Smooth muscle cell (in vitro differentiated cells): ENCODE results near the gene DDX47. TPM values are rescaled to one million over a fixed set of nuclear protein-coding genes. Genes with fewer than 3 reads are reported as not detected.
A peak's percentile ranks its signal among the peaks of the same experiment; 100 is the strongest.

Experiments
- DNase-seq: peaks from one replicate; lab custom pipeline; 2025; ENCODE audit not compliant: unreplicated experiment; lab: John Stamatoyannopoulos, UW
- H2AFZ ChIP-seq: fragments of 200-600 bp; sonication (generic); 2 replicates; pipeline ENCODE4 v1.6.0; 2016; ENCODE audit warnings: antibody characterized with exemption, low read depth, mild to moderate bottlenecking
- H3F3A ChIP-seq: fragments of 200-600 bp; sonication (generic); 2 replicates; pipeline ENCODE4 v1.6.0; 2017; ENCODE audit warnings: antibody characterized with exemption, low read depth
- H3K27ac ChIP-seq: fragments of 200-600 bp; sonication (generic); 2 replicates; pipeline ENCODE4 v1.5.1; 2016; ENCODE audit warnings: low read depth, mild to moderate bottlenecking
- H3K27me3 ChIP-seq: fragments of 200-600 bp; sonication (generic); 2 replicates; pipeline ENCODE4 v1.6.1; 2016; ENCODE audit warnings: low read depth, mild to moderate bottlenecking
- H3K36me3 ChIP-seq: fragments of 200-600 bp; sonication (generic); 2 replicates; pipeline ENCODE4 v1.5.1; 2016; ENCODE audit warnings: low read depth
- H3K4me1 ChIP-seq: fragments of 200-600 bp; sonication (generic); 2 replicates; pipeline ENCODE4 v1.5.1; 2016; ENCODE audit warnings: low read depth
- H3K4me2 ChIP-seq: fragments of 200-600 bp; sonication (generic); 2 replicates; pipeline ENCODE4 v1.6.0; 2016; ENCODE audit warnings: mild to moderate bottlenecking
- H3K4me3 ChIP-seq: fragments of 200-600 bp; sonication (generic); 2 replicates; pipeline ENCODE4 v1.5.1; 2016; ENCODE audit warnings: mild to moderate bottlenecking
- H3K79me2 ChIP-seq: fragments of 200-600 bp; sonication (generic); 2 replicates; pipeline ENCODE4 v1.6.0; 2016; ENCODE audit warnings: low read depth, mild to moderate bottlenecking
- H3K9ac ChIP-seq: fragments of 200-600 bp; sonication (generic); 2 replicates; pipeline ENCODE4 v1.6.0; 2016; ENCODE audit warnings: low read depth
- H3K9me3 ChIP-seq: fragments of 200-600 bp; sonication (generic); replicated peaks from 2 replicates; pipeline ENCODE4 v1.5.1; 2016; ENCODE audit warnings: low read depth
- H4K20me1 ChIP-seq: fragments of 200-600 bp; sonication (generic); 2 replicates; pipeline ENCODE4 v1.6.0; 2016; ENCODE audit warnings: low read depth
- WGBS: methylation state at CpG from one replicate; pipeline ENCODE4 v1.1.7; 2016; ENCODE audit warnings: low lambda C conversion rate; 5-methylcytosine and 5-hydroxymethylcytosine counted together
- polyA plus RNA-seq: library from polyadenylated mRNA; unstranded; fragments of >200 nt; fragmentation: Nextera tagmentation; extraction: Ambion mirVana; gene quantifications from 2 replicates; pipeline ENCODE4 v1.2.1, GENCODE V29; 2016
- total RNA-seq: library from RNA; depleted of rRNA; stranded (reverse); fragments of >200 nt; gene quantifications from 2 replicates; pipeline ENCODE4 v1.2.3, GENCODE V29; 2014
- TF ChIP-seq, protein P1 (sequence below): fragments of 200-600 bp; sonication (generic); IDR thresholded peaks from 2 replicates; pipeline ENCODE4 v1.5.1; 2017; ENCODE audit warnings: borderline replicate concordance, mild to moderate bottlenecking, antibody characterized with exemption; ENCODE audit not compliant: insufficient read depth, poor library complexity, severe bottlenecking

Gene DDX47
- total RNA-seq (82.8 and 95.6 TPM in 2 replicates), polyA plus RNA-seq (61.8 and 63.3 TPM in 2 replicates)

DNA sequence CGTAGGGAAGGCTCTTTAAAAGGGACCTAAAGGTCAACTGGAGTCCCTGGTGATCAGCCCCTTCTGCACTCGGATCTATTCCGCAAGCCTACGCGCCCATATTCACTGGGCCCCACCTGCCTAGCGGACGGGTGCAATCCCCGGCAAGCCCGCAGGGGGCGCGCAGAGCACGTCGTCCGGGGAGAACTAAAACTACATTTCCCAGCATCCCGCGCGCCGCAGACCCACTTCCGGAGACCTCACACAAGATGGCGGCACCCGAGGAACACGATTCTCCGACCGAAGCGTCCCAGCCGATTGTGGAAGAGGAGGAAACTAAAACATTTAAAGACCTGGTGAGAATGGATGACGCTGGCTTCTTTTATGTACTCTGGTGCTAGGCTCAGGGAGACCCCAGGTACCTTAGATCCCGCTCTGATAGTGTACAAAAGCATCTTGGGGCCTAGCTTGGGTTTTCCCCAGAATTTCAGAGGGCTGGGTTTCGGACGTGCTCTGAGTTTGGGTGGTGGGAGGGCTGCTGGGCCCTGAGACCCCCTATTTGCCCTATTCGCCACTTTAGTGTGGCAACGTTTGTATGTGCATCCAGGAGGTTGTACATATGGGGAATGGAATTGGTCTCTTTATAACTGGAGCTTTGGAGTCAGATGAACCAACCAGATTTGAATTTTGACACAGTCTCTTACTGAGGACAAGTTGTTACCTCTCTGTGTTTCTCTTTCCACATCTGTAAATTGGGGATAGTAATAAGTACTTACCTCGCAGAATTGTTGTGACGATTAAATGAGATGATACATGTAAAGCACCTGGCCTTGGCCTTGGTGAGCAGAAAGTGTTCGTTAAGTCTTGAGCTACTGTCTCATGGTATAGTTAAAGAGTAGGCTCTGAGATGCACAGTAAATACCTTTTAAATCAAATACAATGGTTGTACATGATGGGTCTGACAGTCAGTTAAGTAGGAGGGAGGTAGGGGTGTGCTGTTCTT, at the start of gene DDX47:
TSS of gene DDX47 (plus strand) at position 227 of the 982 bp plus-strand sequence. CDS start at position 249, 22 bp downstream.
- Histone ChIP-seq H3F3A (peaks cover 3% of the 10 kb centered on the region), H3K36me3 (no peaks in the 10 kb centered on the region), H3K9ac (peak within 1 kb of the TSS; percentile 96), H3K9me3 (no peaks in the 10 kb centered on the region), H4K20me1 (no peaks in the 10 kb centered on the region), H3K4me1 (peaks cover 8% of the 10 kb centered on the region), H3K27me3 (no peaks in the 10 kb centered on the region), H3K4me2 (peak within 1 kb of the TSS; percentile 95), H3K79me2 (peaks cover 48% of the 10 kb centered on the region), H3K27ac (peak within 1 kb of the TSS; percentile 83), H3K4me3 (peak within 1 kb of the TSS; percentile 86), H2AFZ (peak within 1 kb of the TSS; percentile 81)
- DNase-seq, result peak; percentile 87
- TF ChIP-seq, protein P1, sequence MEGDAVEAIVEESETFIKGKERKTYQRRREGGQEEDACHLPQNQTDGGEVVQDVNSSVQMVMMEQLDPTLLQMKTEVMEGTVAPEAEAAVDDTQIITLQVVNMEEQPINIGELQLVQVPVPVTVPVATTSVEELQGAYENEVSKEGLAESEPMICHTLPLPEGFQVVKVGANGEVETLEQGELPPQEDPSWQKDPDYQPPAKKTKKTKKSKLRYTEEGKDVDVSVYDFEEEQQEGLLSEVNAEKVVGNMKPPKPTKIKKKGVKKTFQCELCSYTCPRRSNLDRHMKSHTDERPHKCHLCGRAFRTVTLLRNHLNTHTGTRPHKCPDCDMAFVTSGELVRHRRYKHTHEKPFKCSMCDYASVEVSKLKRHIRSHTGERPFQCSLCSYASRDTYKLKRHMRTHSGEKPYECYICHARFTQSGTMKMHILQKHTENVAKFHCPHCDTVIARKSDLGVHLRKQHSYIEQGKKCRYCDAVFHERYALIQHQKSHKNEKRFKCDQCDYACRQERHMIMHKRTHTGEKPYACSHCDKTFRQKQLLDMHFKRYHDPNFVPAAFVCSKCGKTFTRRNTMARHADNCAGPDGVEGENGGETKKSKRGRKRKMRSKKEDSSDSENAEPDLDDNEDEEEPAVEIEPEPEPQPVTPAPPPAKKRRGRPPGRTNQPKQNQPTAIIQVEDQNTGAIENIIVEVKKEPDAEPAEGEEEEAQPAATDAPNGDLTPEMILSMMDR, result peak; percentile 89
- 3% methylated on average over 33 of the region's 35 CpGs for WGBS

DNA sequence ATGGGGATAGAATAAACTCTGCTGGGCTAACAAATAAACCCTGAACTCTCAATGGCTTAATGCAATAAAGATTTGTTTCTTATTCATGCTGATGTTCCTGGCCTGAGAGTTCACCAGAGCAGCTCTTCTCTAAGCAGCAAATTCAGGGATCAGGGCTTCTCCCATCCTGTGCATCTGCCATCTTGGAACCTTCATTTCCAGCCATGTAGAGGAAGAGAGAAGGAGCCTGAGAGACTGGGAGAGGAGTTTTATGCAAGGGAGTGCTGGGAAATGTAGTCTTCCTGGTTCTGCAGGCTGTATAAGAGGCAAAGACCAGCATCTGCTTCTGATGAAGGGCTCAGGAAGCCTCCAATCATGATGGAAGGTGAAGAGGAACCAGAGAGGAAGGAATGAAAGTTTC, 48.3 kb upstream of the DDX47 start:
- DNase-seq, result no peak
- TF ChIP-seq, protein P1, result no peak
- Histone ChIP-seq H3K4me2 (no peak overlapping the region), H3K9me3 (no peaks in the 10 kb centered on the region), H3K4me3 (no peak overlapping the region), H3K79me2 (no peaks in the 10 kb centered on the region), H3K27ac (no peak overlapping the region), H3K36me3 (no peaks in the 10 kb centered on the region), H3K9ac (no peak overlapping the region), H2AFZ (no peak overlapping the region), H3K27me3 (no peaks in the 10 kb centered on the region), H3F3A (no peaks in the 10 kb centered on the region), H4K20me1 (no peaks in the 10 kb centered on the region), H3K4me1 (no peaks in the 10 kb centered on the region)

DNA sequence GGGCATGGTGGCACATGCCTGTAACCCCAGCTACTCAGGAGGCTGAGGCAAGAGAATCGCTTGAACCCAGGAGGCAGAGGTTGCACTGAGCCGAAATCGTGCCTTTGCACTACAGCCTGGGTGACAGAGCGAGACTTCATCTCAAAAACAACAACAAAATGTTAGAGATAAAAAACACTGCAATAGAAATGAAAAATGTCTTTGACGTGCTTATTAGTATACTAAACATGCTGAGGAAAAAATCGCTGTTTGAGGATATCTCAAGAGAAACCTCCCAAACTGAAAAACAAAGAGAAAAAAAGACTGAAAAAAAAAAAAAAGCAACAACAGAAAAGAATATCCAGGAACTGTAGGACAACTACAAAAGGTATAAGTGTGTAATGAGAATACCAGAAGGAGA, 42.9 kb upstream of the DDX47 start:
- no peaks in the 10 kb centered on the region for H3K36me3 ChIP-seq
- H3K4me1 ChIP-seq, result no peaks in the 10 kb centered on the region
- H3K9me3 ChIP-seq, result no peaks in the 10 kb centered on the region
- H2AFZ ChIP-seq, result no peak overlapping the region
- no peaks in the 10 kb centered on the region for H4K20me1 ChIP-seq
- no peaks in the 10 kb centered on the region for H3K27me3 ChIP-seq
- DNase-seq, result no peak
- no peak overlapping the region for H3K4me3 ChIP-seq
- WGBS, result 95% methylated on average over 6 of the region's 6 CpGs
- no peak overlapping the region for H3K9ac ChIP-seq
- H3K4me2 ChIP-seq, result no peak overlapping the region
- no peaks in the 10 kb centered on the region for H3F3A ChIP-seq
- H3K79me2 ChIP-seq, result no peaks in the 10 kb centered on the region
- H3K27ac ChIP-seq, result no peak overlapping the region
- TF ChIP-seq, protein P1, result no peak
